ENCODE measurements around the gene TTC3.
A peak's percentile ranks its signal among the peaks of the same experiment; 100 is the strongest.

- 0 out of 6 replicates have a peak, but pooled peaks of 1 of the 3 experiments have one; percentile 2 for TF ChIP-seq CTCF (IDR thresholded peaks at IDR 0.05 in 2 of 3, conservative IDR thresholded peaks at IDR 0.05 in 1 of 3; ENCODE audit: borderline replicate concordance in 1 of 3, insufficient read depth in 1 of 3, low read depth in 2 of 3, low read length in 2 of 3)
- TF ChIP-seq RAD21 (IDR thresholded peaks at IDR 0.05; ENCODE audit: low read depth) = no peak
- peak; percentile 58; the same call in 1 of the 2 replicates for TF ChIP-seq MAX (IDR thresholded peaks at IDR 0.05)
- TF ChIP-seq EZH2 (IDR thresholded peaks at IDR 0.05) = no peak
- TF ChIP-seq ELF1 (IDR thresholded peaks at IDR 0.05; ENCODE audit: borderline replicate concordance, low read depth) = no peak
- no peak for TF ChIP-seq POLR2A (IDR thresholded peaks at IDR 0.05; ENCODE audit: borderline replicate concordance, extremely low read depth, insufficient read depth, insufficient read length)
- TF ChIP-seq ZBTB33 (IDR thresholded peaks at IDR 0.05; ENCODE audit: extremely low read depth, insufficient replicate concordance, low read length) = no peak
- TF ChIP-seq POLR2AphosphoS5 (IDR thresholded peaks at IDR 0.05; ENCODE audit: low read depth, low read length) = no peak
- TF ChIP-seq EZH2phosphoT487 (IDR thresholded peaks at IDR 0.05; ENCODE audit: borderline replicate concordance) = no peak
- TF ChIP-seq YY1 (IDR thresholded peaks at IDR 0.05; ENCODE audit: extremely low read depth, insufficient replicate concordance, low read depth, low read length) = no peak
- TF ChIP-seq SIN3A (IDR thresholded peaks at IDR 0.05; ENCODE audit: low read depth) = peak; percentile 54; the same call in 1 of the 2 replicates
- no peak for TF ChIP-seq EGR1 (IDR thresholded peaks at IDR 0.05; ENCODE audit: low read depth)
Measured at GRCh38 chr21:37207441-37208009, 134.5 kb downstream of the TTC3 start.

Data from HCT116 (cell line).